ENCODE data around the gene ZNF541.
"Not testable (repeated sequence)": the region's sequence is repeated elsewhere in the genome, so short reads cannot be mapped to it uniquely, and the experiment has no call there.

The ZNF541 gene

GRCh38 chr19:47600246-47601179, 27.6 kb upstream of the ZNF541 start:
- DNase-seq = peak; percentile 94

GRCh38 chr19:47599671-47600245, 26.8 kb upstream of the ZNF541 start:
- DNase-seq = not testable (repeated sequence)

GRCh38 chr19:47598407-47599349, 25.7 kb upstream of the ZNF541 start:
- DNase-seq = peak; percentile 49

- no peak for DNase-seq
Observed at GRCh38 chr19:47595944-47596343, 23.0 kb upstream of the ZNF541 start.

- no peak for DNase-seq
Observed at GRCh38 chr19:47593860-47594259, 20.9 kb upstream of the ZNF541 start.

GRCh38 chr19:47589824-47590223, 16.9 kb upstream of the ZNF541 start:
- DNase-seq = no peak

GRCh38 chr19:47587295-47587694, 14.3 kb upstream of the ZNF541 start:
- no peak for DNase-seq

- not testable (repeated sequence) for DNase-seq
Observed at GRCh38 chr19:47583161-47583560, 10.2 kb upstream of the ZNF541 start.

- no peak for DNase-seq
Observed at GRCh38 chr19:47582320-47582909, 9.5 kb upstream of the ZNF541 start.

- no peak for DNase-seq
Observed at GRCh38 chr19:47581605-47582319, 8.8 kb upstream of the ZNF541 start.

GRCh38 chr19:47580397-47580796, 7.4 kb upstream of the ZNF541 start:
- no peak for DNase-seq

- DNase-seq = no peak
Observed at GRCh38 chr19:47572635-47573034, 313 bp downstream of the ZNF541 start.

- DNase-seq = no peak
Observed at GRCh38 chr19:47569331-47569730, 3.6 kb downstream of the ZNF541 start.

- DNase-seq = no peak
Observed at GRCh38 chr19:47564081-47564480, 8.9 kb downstream of the ZNF541 start.

GRCh38 chr19:47561440-47562057, 11.4 kb downstream of the ZNF541 start:
- no peak for DNase-seq

- DNase-seq = no peak
Observed at GRCh38 chr19:47560999-47561398, 11.9 kb downstream of the ZNF541 start.

GRCh38 chr19:47550129-47550528, 22.8 kb downstream of the ZNF541 start:
- no peak for DNase-seq

- DNase-seq = no peak
Observed at GRCh38 chr19:47549261-47549862, 23.6 kb downstream of the ZNF541 start.

- no peak for DNase-seq
Observed at GRCh38 chr19:47547199-47547598, 25.7 kb downstream of the ZNF541 start.

Measured in right kidney (tissue), 1 donor.